ENCODE data around the gene POLD3.

DNA sequence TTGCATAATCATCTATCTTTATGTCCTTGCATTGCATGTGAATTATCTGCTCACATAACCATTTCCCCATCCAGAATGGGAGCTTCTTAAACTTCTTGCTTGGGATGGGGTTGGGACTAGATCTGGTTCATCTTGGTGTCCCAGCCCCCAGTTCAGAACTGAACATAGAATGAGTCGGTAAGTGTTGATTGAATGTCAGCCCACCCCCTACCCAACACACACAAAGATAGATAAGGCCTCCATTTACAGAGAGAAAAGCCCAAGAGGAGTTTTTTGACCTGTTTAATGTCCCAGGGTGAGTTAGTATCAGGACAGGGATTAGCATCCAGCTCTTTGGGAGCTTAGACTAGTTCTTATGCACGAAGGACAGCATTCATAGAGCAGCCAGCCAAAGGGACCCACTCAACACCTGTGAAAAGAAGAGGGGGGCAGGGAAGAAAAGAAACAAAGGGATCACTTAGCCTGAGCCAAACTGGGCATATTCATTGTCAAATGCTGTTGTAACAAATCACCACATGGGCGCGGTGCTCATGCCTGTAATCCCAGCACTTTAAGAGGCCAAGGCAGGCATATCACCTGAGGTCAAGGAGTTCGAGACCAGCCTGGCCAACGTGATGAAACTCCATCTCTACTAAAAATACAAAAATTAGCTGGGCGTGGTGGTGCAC is 81.4 kb downstream of the POLD3 start:
- TF ChIP-seq, protein P1, sequence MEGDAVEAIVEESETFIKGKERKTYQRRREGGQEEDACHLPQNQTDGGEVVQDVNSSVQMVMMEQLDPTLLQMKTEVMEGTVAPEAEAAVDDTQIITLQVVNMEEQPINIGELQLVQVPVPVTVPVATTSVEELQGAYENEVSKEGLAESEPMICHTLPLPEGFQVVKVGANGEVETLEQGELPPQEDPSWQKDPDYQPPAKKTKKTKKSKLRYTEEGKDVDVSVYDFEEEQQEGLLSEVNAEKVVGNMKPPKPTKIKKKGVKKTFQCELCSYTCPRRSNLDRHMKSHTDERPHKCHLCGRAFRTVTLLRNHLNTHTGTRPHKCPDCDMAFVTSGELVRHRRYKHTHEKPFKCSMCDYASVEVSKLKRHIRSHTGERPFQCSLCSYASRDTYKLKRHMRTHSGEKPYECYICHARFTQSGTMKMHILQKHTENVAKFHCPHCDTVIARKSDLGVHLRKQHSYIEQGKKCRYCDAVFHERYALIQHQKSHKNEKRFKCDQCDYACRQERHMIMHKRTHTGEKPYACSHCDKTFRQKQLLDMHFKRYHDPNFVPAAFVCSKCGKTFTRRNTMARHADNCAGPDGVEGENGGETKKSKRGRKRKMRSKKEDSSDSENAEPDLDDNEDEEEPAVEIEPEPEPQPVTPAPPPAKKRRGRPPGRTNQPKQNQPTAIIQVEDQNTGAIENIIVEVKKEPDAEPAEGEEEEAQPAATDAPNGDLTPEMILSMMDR (IDR thresholded peaks at IDR 0.05), result no peak
- no peak for TF ChIP-seq POLR2AphosphoS5 (IDR thresholded peaks at IDR 0.05)

Measured in breast epithelium (tissue), 3 donors.